ENCODE measurements around the gene NTSR1.

NTSR1 gene

GRCh38 chr20:62758226-62758912 is 49.7 kb downstream of the NTSR1 start:
- DNase-seq (ENCODE audit: low spot score), result no peak

- DNase-seq (ENCODE audit: low spot score), result no peak
Observed at GRCh38 chr20:62759981-62760431, 51.4 kb downstream of the NTSR1 start.

GRCh38 chr20:62760471-62760855 is 51.8 kb downstream of the NTSR1 start:
- no peak for DNase-seq (ENCODE audit: low spot score)

- DNase-seq (ENCODE audit: low spot score), result no peak
Observed at GRCh38 chr20:62760856-62761758, 52.5 kb downstream of the NTSR1 start.

- DNase-seq (ENCODE audit: low spot score), result no peak
Observed at GRCh38 chr20:62761759-62762131, 53.1 kb downstream of the NTSR1 start.

GRCh38 chr20:62762376-62762775 is 53.7 kb downstream of the NTSR1 start:
- no peak for DNase-seq (ENCODE audit: low spot score)

GRCh38 chr20:62762801-62763368 is 54.2 kb downstream of the NTSR1 start:
- DNase-seq (ENCODE audit: low spot score), result no peak

- DNase-seq (ENCODE audit: low spot score), result no peak
Observed at GRCh38 chr20:62763404-62763803, 54.8 kb downstream of the NTSR1 start.

- no peak for DNase-seq (ENCODE audit: low spot score)
Observed at GRCh38 chr20:62764156-62764935, 55.7 kb downstream of the NTSR1 start.

- no peak for DNase-seq (ENCODE audit: low spot score)
Observed at GRCh38 chr20:62765021-62765420, 56.4 kb downstream of the NTSR1 start.

GRCh38 chr20:62765432-62766070 is 56.9 kb downstream of the NTSR1 start:
- DNase-seq (ENCODE audit: low spot score), result no peak

- DNase-seq (ENCODE audit: low spot score), result no peak
Observed at GRCh38 chr20:62766071-62766450, 57.4 kb downstream of the NTSR1 start.

- no peak for DNase-seq (ENCODE audit: low spot score)
Observed at GRCh38 chr20:62766716-62767115, 58.1 kb downstream of the NTSR1 start.

GRCh38 chr20:62768234-62768546 is 59.6 kb downstream of the NTSR1 start:
- no peak for DNase-seq (ENCODE audit: low spot score)

- DNase-seq (ENCODE audit: low spot score), result no peak
Observed at GRCh38 chr20:62768551-62769287, 60.1 kb downstream of the NTSR1 start.

GRCh38 chr20:62769346-62770071 is 60.9 kb downstream of the NTSR1 start:
- DNase-seq (ENCODE audit: low spot score), result no peak

- no peak for DNase-seq (ENCODE audit: low spot score)
Observed at GRCh38 chr20:62770111-62770910, 61.7 kb downstream of the NTSR1 start.

- DNase-seq (ENCODE audit: low spot score), result no peak
Observed at GRCh38 chr20:62770916-62771315, 62.3 kb downstream of the NTSR1 start.

GRCh38 chr20:62771396-62772102 is 62.9 kb downstream of the NTSR1 start:
- no peak for DNase-seq (ENCODE audit: low spot score)

All from kidney capillary endothelial cell (primary cell).